ENCODE measurements around the gene BACE1.
"Not testable (repeated sequence)": the region's sequence is repeated elsewhere in the genome, so short reads cannot be mapped to it uniquely, and the experiment has no call there.

Gene BACE1

GRCh38 chr11:117328375-117329010 lies 12.4 kb upstream of the BACE1 start:
- WGBS: 31% methylated on average over 15 of the region's 15 CpGs
- H3K36me3 ChIP-seq (ENCODE audit: insufficient read depth, low read length): no peaks in the 10 kb centered on the region
- peak overlapping the region; percentile 77 for H3K9ac ChIP-seq (ENCODE audit: low read depth, low read length)
- no peak overlapping the region for H3K27ac ChIP-seq (ENCODE audit: low read depth, low read length)
- H3K9me3 ChIP-seq (ENCODE audit: insufficient read depth, low read depth, low read length): no peaks in the 10 kb centered on the region
- H3K4me1 ChIP-seq (ENCODE audit: insufficient read depth, low read length): peaks cover 6% of the 10 kb centered on the region; the same call in 1 of the 2 replicates
- peaks cover 5% of the 10 kb centered on the region; the same call in 1 of the 2 replicates for H3K27me3 ChIP-seq (ENCODE audit: insufficient read depth, low read length)
- peak overlapping the region; percentile 81 for H3K4me3 ChIP-seq (ENCODE audit: low read length)

DNA sequence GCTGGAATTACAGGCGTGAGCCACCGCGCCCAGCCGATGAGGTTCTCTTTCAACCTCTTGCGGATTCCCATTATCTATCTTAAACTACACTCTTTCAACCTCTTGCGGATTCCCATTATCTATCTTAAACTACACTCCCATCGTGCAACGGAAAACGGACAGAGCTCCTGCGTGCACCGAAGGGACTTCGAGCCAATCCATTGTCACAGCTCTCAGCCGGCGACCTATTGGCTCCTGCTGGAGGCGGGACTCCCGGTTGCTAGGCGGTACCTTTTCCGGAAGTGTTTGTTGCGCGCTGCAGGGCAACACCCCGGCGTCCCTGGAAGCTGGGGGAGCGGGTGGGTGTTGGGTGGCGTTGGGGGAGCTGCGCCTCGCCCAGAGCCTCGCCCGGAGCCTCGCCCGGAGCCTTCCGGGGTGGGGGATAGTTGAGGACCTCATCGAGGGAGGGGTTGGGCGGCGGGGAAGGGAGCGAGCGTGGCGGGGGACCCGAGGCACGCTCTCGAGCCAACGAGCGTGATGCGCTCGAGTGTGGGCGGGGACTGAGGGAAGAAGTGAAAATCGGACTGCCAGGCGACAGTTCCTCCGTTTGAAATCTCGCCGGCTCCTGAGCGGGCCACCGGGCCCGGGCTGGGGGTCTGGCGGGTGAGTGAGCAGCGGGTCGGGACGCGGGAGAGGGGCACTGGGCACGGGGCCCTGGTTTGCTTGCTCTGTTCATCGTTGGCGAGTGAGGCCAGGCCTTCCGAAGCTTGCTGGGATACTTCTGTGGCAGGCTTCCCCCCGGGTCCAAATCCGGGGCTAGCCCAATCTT lies 11.7 kb upstream of the BACE1 start, which contains the start of gene CEP164:
Gene CEP164 (plus strand): TSS at position 288 of the 808 bp plus-strand sequence. CDS start 10,733 bp downstream, outside the sequence.
- WGBS: under 1% methylated on average over 64 of the region's 64 CpGs

DNA sequence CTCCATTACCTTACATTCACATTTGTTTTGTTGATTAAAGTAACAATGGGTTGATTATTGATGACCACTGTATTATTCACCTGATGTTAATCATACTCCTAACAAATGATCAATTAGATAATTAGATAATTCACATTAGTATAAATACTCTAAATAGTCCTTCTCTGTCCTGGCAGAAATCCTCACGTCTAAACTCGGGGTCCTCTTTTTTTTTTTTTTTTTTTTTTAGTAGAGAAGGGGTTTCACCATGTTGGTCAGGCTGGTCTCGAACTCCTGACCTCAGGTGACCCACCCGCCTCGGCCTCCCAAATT lies 11.2 kb upstream of the BACE1 start:
- not testable (repeated sequence) for H3K4me1 ChIP-seq (ENCODE audit: insufficient read depth, low read length); H3K9ac ChIP-seq (ENCODE audit: low read depth, low read length); H3K9me3 ChIP-seq (ENCODE audit: insufficient read depth, low read depth, low read length); H3K27me3 ChIP-seq (ENCODE audit: insufficient read depth, low read length); H3K36me3 ChIP-seq (ENCODE audit: insufficient read depth, low read length); H3K27ac ChIP-seq (ENCODE audit: low read depth, low read length)
- H3K4me3 ChIP-seq (ENCODE audit: low read length): peak overlapping the region; percentile 81
- WGBS: 35% methylated on average over 3 of the region's 5 CpGs

More for the DNA sequence above, 11.7 kb upstream of the BACE1 start, which contains the start of gene CEP164:
- 0 out of 2 replicates have a peak within 1 kb of the TSS, but pooled peaks have one; percentile 50 for H3K27ac ChIP-seq (ENCODE audit: low read depth, low read length)
- H3K36me3 ChIP-seq (ENCODE audit: insufficient read depth, low read length): no peaks in the 10 kb centered on the region
- H3K4me3 ChIP-seq (ENCODE audit: low read length): peak within 1 kb of the TSS; percentile 81
- no peaks in the 10 kb centered on the region for H3K9me3 ChIP-seq (ENCODE audit: insufficient read depth, low read depth, low read length)
- peaks cover 5% of the 10 kb centered on the region; the same call in 1 of the 2 replicates for H3K27me3 ChIP-seq (ENCODE audit: insufficient read depth, low read length)
- H3K4me1 ChIP-seq (ENCODE audit: insufficient read depth, low read length): peaks cover 6% of the 10 kb centered on the region; the same call in 1 of the 2 replicates
- peak within 1 kb of the TSS; percentile 77 for H3K9ac ChIP-seq (ENCODE audit: low read depth, low read length)

DNA sequence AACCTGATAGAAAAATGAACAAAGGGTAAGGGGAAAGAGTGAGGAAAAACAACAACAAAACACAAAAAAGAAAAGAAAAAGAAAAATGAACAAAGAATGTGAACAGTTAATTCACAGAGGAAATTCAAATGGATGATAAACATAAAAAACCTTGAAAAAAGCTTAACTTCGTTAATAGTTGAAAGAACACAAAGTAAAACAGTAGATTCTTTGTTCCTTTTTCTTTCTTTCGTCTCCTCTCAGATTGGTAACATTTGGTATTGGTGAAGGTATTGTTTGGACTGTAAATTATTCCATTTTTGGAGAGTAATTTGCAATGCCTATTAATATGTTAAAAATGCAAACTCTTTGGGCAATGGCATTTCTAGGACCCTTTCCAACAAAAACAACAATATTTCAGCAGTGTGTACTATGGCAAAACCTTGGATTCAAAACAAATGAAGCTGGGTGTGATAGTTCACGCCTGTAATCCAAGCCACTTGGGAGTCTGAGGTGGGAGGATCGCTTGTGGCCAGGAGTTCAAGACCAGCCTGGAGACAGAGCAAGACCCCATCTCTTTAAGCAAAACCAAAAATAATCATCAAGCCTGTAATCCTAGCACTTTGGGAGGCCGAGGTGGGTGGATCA lies 3.3 kb upstream of the BACE1 start:
- Histone ChIP-seq H3K4me1 (ENCODE audit: insufficient read depth, low read length) (peaks cover 2% of the 10 kb centered on the region; the same call in 1 of the 2 replicates), H3K9me3 (ENCODE audit: insufficient read depth, low read depth, low read length) (no peaks in the 10 kb centered on the region), H3K27me3 (ENCODE audit: insufficient read depth, low read length) (peaks cover 5% of the 10 kb centered on the region), H3K36me3 (ENCODE audit: insufficient read depth, low read length) (no peaks in the 10 kb centered on the region), H3K27ac (ENCODE audit: low read depth, low read length) (no peak overlapping the region), H3K9ac (ENCODE audit: low read depth, low read length) (no peak overlapping the region), H3K4me3 (ENCODE audit: low read length) (no peak overlapping the region)
- 86% methylated on average over 5 of the region's 5 CpGs for WGBS

DNA sequence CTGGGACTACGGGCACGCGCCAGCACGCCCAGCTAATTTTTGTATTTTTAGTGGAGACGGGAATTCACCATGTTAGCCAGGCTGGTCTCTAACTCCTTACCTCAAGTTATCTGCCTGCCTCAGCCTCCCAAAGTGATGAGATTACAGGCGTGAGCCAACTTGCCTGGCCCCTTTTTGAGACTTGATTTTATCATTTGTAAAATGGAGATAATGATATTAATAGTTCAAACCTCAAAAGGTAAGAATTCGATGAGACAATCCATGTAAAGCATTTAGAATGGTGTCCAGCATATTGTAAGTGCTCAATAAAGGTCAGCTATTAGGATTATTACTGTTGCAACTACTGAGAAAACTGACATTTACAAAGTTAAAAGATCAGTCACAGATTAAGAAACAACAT lies 2.7 kb upstream of the BACE1 start:
- H3K4me1 ChIP-seq (ENCODE audit: insufficient read depth, low read length): peaks cover 3% of the 10 kb centered on the region; the same call in 1 of the 2 replicates

DNA sequence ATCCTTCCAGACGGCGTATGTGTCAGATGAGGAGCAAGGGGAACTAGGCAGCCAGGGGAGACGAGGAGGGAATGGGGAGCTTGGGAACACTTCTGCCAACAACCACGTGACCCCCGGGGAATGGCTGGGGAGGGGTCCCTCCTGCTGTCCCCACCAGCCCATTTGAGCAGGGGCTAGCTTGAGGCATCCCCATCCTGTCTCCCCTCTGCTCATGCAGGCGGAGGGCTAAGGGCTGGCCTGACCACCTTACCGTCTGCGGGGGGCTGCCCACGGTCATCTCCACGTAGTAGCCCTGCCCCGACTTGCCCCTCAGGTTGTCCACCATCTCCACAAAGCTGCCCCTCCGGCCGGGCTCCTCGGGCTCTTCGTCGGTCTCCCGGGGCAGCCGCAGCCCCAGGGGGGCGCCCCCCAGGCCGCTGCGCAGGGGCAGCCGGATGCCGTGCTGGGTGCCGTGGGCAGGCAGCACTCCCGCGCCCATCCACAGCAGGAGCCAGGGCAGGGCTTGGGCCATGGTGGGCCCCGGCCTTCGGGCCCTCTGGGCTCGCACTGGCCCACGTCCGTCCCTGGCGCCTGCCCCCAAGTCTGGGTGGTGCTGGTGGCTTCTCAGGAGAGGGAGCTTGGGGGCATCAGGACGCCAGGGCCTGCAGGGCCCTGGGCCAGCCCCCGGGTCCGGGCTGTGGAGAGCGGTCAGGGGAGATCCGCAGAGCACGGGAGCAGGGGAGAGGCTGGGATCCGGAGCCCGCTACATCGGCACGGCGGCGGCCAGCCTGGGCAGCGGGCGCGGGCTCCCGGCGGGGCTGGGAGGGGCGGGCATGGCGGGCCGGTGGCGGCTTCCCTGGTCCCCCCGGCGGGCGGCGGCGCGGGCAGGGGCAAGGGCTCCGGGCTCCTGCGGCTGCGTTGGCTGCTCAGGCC lies 515 bp downstream of the BACE1 start:
- 0 out of 2 replicates have a peak overlapping the region, but pooled peaks have one; percentile 10 for H3K9ac ChIP-seq (ENCODE audit: low read depth, low read length)
- peak overlapping the region; percentile 61 for H3K4me3 ChIP-seq (ENCODE audit: low read length)
- H3K9me3 ChIP-seq (ENCODE audit: insufficient read depth, low read depth, low read length): no peaks in the 10 kb centered on the region
- no peak overlapping the region for H3K27ac ChIP-seq (ENCODE audit: low read depth, low read length)
- 3% methylated on average over 62 of the region's 62 CpGs for WGBS
- peaks cover 5% of the 10 kb centered on the region for H3K27me3 ChIP-seq (ENCODE audit: insufficient read depth, low read length)
- no peaks in the 10 kb centered on the region for H3K36me3 ChIP-seq (ENCODE audit: insufficient read depth, low read length)
- peaks cover 3% of the 10 kb centered on the region; the same call in 1 of the 2 replicates for H3K4me1 ChIP-seq (ENCODE audit: insufficient read depth, low read length)

More for the DNA sequence above, 2.7 kb upstream of the BACE1 start:
- Histone ChIP-seq H3K9me3 (ENCODE audit: insufficient read depth, low read depth, low read length) (no peaks in the 10 kb centered on the region), H3K4me3 (ENCODE audit: low read length) (no peak overlapping the region), H3K9ac (ENCODE audit: low read depth, low read length) (no peak overlapping the region), H3K27me3 (ENCODE audit: insufficient read depth, low read length) (peaks cover 5% of the 10 kb centered on the region), H3K36me3 (ENCODE audit: insufficient read depth, low read length) (no peaks in the 10 kb centered on the region), H3K27ac (ENCODE audit: low read depth, low read length) (no peak overlapping the region)
- WGBS: 98% methylated on average over 7 of the region's 7 CpGs

DNA sequence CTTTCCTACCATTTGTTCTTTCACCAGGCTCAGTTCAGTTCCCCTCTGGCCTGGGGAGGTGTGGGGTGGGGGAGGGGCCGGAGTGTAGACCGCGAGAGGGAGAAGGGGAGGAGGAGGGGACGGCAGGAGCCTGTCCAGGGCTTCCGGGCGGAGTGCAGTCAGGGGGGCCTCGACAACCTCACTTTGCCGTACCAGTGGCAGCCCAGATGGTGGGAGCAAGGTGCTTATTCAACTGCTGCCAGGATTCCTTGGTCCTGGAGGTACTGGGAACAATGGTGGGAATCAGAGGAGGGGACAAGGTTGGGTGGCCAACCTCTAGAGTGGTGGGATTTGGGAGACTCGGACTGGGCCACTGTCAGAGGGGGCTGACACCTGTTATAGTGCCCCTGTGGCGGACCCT lies 1.2 kb downstream of the BACE1 start:
- H3K9ac ChIP-seq (ENCODE audit: low read depth, low read length): no peak overlapping the region

DNA sequence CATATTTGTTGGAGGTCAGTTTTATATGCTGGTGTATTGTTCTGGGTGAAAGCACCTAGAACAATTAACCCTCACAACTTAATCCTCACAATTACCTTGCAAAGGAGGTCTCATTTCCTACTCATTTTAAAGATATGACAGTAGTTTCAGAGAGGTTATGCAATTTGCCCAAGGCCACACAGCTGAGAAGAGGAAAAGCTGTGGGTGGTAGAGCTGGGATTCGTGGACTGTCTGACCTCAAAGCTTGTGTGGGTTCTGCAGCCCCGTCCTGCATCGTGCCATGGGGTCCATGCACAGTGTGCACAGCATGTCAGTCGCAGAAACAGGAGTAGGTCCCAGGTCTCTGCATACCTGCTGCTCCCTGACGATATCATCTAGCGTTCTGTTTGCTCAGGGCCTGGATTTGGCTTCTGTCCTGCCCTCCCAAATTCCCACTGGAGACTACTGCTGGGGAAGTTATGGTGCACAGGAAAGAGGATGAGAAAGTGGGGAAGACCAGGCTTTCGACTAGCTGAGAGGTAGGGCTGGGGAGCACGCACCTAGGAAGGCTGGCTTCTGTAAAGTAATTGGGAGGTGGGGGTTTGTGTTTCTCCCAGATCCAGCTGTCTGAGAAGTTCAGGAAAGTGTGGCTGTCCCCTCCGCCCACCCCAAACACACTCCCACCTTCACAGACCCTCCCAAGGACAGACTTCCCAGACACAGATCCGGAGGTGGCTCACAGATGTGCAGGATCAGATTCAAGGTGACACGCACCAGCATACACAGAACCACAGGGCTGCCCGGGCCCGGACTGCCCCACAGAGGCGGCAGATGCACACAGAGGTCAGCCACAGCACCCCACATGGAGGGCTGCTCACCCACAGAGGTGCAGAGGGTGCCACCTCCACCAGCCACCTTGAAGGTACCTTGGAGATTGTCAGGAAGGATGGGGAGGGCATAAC lies 2.0 kb downstream of the BACE1 start:
- H3K4me1 ChIP-seq (ENCODE audit: insufficient read depth, low read length): peaks cover 3% of the 10 kb centered on the region; the same call in 1 of the 2 replicates
- H3K36me3 ChIP-seq (ENCODE audit: insufficient read depth, low read length): no peaks in the 10 kb centered on the region
- 78% methylated on average over 14 of the region's 14 CpGs for WGBS
- no peak overlapping the region for H3K9ac ChIP-seq (ENCODE audit: low read depth, low read length)
- H3K4me3 ChIP-seq (ENCODE audit: low read length): peak overlapping the region; percentile 61; the same call in 1 of the 2 replicates
- peaks cover 5% of the 10 kb centered on the region for H3K27me3 ChIP-seq (ENCODE audit: insufficient read depth, low read length)
- no peaks in the 10 kb centered on the region for H3K9me3 ChIP-seq (ENCODE audit: insufficient read depth, low read depth, low read length)
- no peak overlapping the region for H3K27ac ChIP-seq (ENCODE audit: low read depth, low read length)

More for the DNA sequence above, 1.2 kb downstream of the BACE1 start:
- Histone ChIP-seq H3K36me3 (ENCODE audit: insufficient read depth, low read length) (no peaks in the 10 kb centered on the region), H3K4me1 (ENCODE audit: insufficient read depth, low read length) (peaks cover 3% of the 10 kb centered on the region; the same call in 1 of the 2 replicates), H3K27ac (ENCODE audit: low read depth, low read length) (no peak overlapping the region), H3K4me3 (ENCODE audit: low read length) (peak overlapping the region; percentile 61), H3K27me3 (ENCODE audit: insufficient read depth, low read length) (peaks cover 5% of the 10 kb centered on the region), H3K9me3 (ENCODE audit: insufficient read depth, low read depth, low read length) (no peaks in the 10 kb centered on the region)
- 21% methylated on average over 10 of the region's 10 CpGs for WGBS

DNA sequence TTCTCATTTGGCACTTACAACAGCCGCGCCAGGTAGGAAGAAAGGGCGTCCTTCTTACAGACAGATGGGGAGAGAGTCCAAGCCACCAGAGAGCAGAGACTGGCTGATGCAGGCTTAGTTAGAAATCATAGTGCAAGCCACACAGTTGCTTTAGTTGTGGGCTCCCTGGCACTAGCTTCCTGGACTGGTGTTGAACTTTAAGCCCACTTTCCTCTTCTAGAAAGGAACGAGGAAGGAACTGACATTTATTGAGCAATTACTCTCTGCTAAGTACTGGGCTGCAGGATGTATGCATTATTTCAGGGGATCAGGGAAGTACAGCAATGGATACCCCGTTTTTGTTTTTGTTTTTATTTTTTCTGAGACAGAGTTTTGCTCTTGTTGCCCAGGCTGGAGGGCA lies 3.0 kb downstream of the BACE1 start:
- H3K9ac ChIP-seq (ENCODE audit: low read depth, low read length): no peak overlapping the region
- H3K27ac ChIP-seq (ENCODE audit: low read depth, low read length): no peak overlapping the region
- H3K4me1 ChIP-seq (ENCODE audit: insufficient read depth, low read length): peaks cover 3% of the 10 kb centered on the region; the same call in 1 of the 2 replicates
- no peaks in the 10 kb centered on the region for H3K9me3 ChIP-seq (ENCODE audit: insufficient read depth, low read depth, low read length)
- no peak overlapping the region for H3K4me3 ChIP-seq (ENCODE audit: low read length)
- WGBS: 94% methylated on average over 5 of the region's 5 CpGs
- H3K27me3 ChIP-seq (ENCODE audit: insufficient read depth, low read length): peaks cover 5% of the 10 kb centered on the region
- H3K36me3 ChIP-seq (ENCODE audit: insufficient read depth, low read length): no peaks in the 10 kb centered on the region
